GM18858 (cell line): ENCODE results near the gene TMEM263.

Experiments
- ATAC-seq: cut with Tn5 transposase; IDR thresholded peaks from one replicate; pipeline ENCODE4 v1.9.1; 2021; ENCODE audit not compliant: unreplicated experiment

The TMEM263 gene

GRCh38 chr12:106947461-106947860 lies 8.2 kb upstream of the TMEM263 start:
- ATAC-seq = no peak

- ATAC-seq = no peak
These were observed 5.1 kb upstream of the TMEM263 start for GRCh38 chr12:106950591-106950990.

GRCh38 chr12:106953352-106954250 lies 2.1 kb upstream of the TMEM263 start:
- ATAC-seq = no peak

GRCh38 chr12:106954462-106955376 lies 988 bp upstream of the TMEM263 start:
- ATAC-seq = no peak

- ATAC-seq = peak; percentile 21
These were observed 406 bp downstream of the TMEM263 start for GRCh38 chr12:106956048-106956578.

- no peak for ATAC-seq
These were observed 1.9 kb downstream of the TMEM263 start for GRCh38 chr12:106957583-106957982.

- no peak for ATAC-seq
These were observed 4.7 kb downstream of the TMEM263 start for GRCh38 chr12:106960443-106960842.

GRCh38 chr12:106962286-106962685 lies 6.6 kb downstream of the TMEM263 start:
- ATAC-seq = no peak

GRCh38 chr12:106964526-106964925 lies 8.8 kb downstream of the TMEM263 start:
- ATAC-seq = no peak

- ATAC-seq = no peak
These were observed 15.4 kb downstream of the TMEM263 start for GRCh38 chr12:106971065-106971464.

GRCh38 chr12:106973545-106973944 lies 17.8 kb downstream of the TMEM263 start:
- ATAC-seq = no peak

- peak; percentile 48 for ATAC-seq
These were observed 18.8 kb downstream of the TMEM263 start for GRCh38 chr12:106974511-106974910.

- ATAC-seq = no peak
These were observed 19.4 kb downstream of the TMEM263 start for GRCh38 chr12:106975098-106975497.

GRCh38 chr12:106975993-106976658 lies 20.4 kb downstream of the TMEM263 start:
- no peak for ATAC-seq

- ATAC-seq = no peak
These were observed 21.0 kb downstream of the TMEM263 start for GRCh38 chr12:106976668-106977067.

GRCh38 chr12:106978035-106978800 lies 22.5 kb downstream of the TMEM263 start:
- ATAC-seq = no peak

GRCh38 chr12:106980944-106981343 lies 25.2 kb downstream of the TMEM263 start:
- no peak for ATAC-seq

- ATAC-seq = no peak
These were observed 26.1 kb downstream of the TMEM263 start for GRCh38 chr12:106981788-106982187.

GRCh38 chr12:106982229-106982628 lies 26.5 kb downstream of the TMEM263 start:
- no peak for ATAC-seq

GRCh38 chr12:106984588-106985137 lies 29.0 kb downstream of the TMEM263 start:
- ATAC-seq = no peak
